ENCODE results near the gene KLF8.

KLF8 gene

DNA sequence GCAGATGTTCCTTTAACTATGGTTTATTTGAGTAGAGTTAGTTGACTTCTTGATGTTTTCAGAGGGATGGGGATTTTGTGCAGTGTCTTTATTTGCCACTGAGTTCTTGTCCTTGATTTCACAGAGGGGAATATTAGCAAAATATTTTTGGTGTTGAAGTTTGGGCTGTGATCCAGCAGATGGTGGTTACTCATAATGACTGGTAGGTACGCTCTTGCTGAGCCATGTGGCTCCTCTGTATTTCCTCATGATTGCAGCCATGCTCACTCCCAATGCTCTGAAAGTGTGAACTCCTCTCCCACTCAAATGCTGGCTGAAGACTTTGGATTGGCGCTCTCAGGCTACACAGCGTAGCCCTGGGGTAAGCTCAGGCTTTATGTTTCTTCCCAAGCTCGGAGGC, 77.7 kb downstream of the KLF8 start:
- no peak for DNase-seq (ENCODE audit: low read depth)

DNA sequence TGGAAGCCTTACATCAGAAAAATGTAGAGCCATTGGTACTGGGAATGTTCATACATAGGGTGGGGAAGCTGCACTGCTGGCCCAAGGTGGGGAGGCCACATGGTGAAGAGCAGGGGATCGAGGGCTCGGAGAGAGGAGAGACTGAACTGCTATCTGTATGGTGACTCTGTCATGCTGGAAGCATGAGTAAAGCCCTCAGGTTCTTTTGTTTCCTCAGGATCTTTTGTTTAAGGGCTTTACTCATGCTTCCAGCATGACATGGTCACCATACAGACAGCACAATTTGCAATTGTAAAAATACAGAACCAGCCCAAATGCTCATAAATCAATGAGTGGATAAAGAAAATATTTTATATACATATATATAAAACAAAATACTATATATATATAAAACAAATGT, 78.4 kb downstream of the KLF8 start:
- DNase-seq (ENCODE audit: low read depth): no peak

GRCh38 chrX:56313308-56313707, 81.2 kb downstream of the KLF8 start:
- DNase-seq (ENCODE audit: low read depth): no peak

DNA sequence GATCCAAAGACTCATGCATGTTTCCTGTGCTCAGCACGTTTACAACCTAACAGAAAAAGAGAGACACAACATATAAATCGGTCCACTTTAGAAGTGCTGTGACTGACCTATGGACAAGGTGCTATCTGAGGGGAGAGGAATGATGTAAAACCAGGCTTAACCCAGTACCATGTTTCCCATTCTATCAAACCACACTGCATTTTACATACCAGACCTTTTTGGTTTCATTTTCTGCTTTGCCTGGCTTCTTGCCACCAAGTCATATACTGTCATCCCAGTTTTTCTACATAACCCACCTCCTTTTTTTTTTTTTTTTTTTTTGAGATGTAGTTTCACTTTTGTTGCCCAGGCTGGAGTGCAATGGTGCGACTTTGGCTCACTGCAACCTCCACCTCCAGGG, 82.2 kb downstream of the KLF8 start:
- no peak for DNase-seq (ENCODE audit: low read depth)

GRCh38 chrX:56318076-56318475, 85.9 kb downstream of the KLF8 start:
- DNase-seq (ENCODE audit: low read depth): no peak

GRCh38 chrX:56319165-56319564, 87.0 kb downstream of the KLF8 start:
- no peak for DNase-seq (ENCODE audit: low read depth)

Measured in ELR (cell line).